T-helper 2 cell treated with Interferon-gamma antibody and Interleukin-4, amounts not matched to agents 5 μg/mL and 100 μg/mL, for 36 hours (primary cell): Measurements from ENCODE around the gene NDUFAF8.

Experiments
- DNase-seq: peaks from one replicate; pipeline ENCODE4 v3.0.0; 2021; ENCODE audit warnings: low spot score
- H3K27ac Mint-ChIP-seq: one replicate; pipeline ENCODE4 v1.8.0; 2021; ENCODE audit warnings: mild to moderate bottlenecking, mixed read lengths
- H3K27me3 Mint-ChIP-seq: one replicate; pipeline ENCODE4 v1.8.0; 2021; ENCODE audit warnings: low read depth, mixed read lengths
- H3K36me3 Mint-ChIP-seq: one replicate; pipeline ENCODE4 v1.8.0; 2021; ENCODE audit warnings: low read depth, mixed read lengths
- H3K4me1 Mint-ChIP-seq: one replicate; pipeline ENCODE4 v1.8.0; 2021; ENCODE audit warnings: low read depth, mixed read lengths
- H3K4me3 Mint-ChIP-seq: one replicate; pipeline ENCODE4 v1.8.0; 2022; ENCODE audit warnings: mild to moderate bottlenecking, moderate library complexity, mixed read lengths
- H3K9me3 Mint-ChIP-seq: one replicate; pipeline ENCODE4 v1.8.0; 2021; ENCODE audit warnings: mixed read lengths

NDUFAF8 gene

DNA sequence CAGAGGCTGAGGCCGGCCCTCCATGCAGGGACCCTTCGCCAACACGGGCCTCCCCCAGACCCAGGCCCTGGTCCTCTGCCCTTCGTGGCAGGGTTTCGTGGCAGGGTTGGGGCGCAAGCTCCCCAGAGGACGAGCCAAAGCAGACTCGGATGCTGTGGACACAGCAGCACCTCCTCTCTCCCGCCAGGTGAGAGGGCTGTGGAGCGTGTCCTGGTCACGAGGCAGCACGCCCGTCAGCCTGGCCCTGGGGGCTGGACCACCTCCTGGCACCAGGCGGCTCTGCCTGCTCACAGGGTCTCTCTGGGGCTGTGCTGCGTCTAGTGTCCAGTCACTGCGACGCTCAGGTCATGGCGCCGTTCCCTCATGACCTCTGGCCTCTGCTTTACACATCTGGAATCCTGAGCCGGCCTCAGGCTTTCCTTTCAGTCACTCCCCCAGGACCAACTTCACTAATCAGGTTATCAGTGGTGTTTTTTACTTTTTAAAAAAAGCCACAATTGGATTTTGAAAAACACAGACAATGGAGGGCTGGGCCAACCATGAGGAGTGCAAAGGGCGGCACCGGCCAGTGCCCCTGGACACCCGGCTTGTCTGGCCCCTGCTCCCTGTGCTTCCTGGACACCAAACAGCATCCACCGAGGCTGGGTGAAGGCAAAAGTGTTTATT is 5.4 kb downstream of the NDUFAF8 start:
- peaks cover 18% of the 10 kb centered on the region for H3K36me3 Mint-ChIP-seq
- no peak for DNase-seq
- H3K4me3 Mint-ChIP-seq, result no peak overlapping the region
- H3K27ac Mint-ChIP-seq, result no peak overlapping the region
- no peaks in the 10 kb centered on the region for H3K9me3 Mint-ChIP-seq
- H3K4me1 Mint-ChIP-seq, result peaks cover 11% of the 10 kb centered on the region
- H3K27me3 Mint-ChIP-seq, result no peaks in the 10 kb centered on the region

DNA sequence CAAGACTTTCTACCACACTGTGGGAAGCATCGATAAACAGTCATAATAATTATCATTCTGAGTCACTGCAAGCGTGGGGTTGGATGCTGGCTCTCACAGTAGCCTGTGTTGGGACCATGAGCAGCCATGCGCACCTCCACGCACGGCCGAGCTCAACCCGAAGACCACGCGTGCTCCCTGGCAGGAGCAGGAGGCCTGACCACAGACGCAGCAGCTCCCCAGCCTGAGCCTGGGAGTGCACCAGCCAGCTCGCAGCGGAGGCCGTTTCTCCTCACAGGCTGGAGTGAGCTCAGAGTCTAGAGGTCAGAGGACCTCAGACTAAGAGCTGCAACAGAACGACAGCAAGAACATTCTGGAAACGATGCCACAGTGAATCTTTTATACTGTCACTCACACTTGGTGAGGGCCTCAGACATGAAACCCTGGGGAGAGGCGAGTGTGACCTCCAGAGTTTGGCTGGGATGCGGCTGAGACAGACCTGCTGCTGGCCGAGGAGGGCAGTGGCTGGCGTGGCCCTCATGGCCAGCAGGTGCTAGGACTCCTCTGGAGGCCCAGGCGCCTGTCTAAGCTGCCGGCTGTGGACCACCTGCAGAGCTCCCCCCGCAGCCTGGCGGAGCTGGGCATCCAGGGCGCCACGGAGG is 6.0 kb downstream of the NDUFAF8 start:
- no peak for DNase-seq
- Mint-ChIP-seq H3K9me3 (no peaks in the 10 kb centered on the region), H3K4me1 (peaks cover 10% of the 10 kb centered on the region), H3K36me3 (peaks cover 20% of the 10 kb centered on the region), H3K4me3 (no peak overlapping the region), H3K27me3 (no peaks in the 10 kb centered on the region), H3K27ac (no peak overlapping the region)

DNA sequence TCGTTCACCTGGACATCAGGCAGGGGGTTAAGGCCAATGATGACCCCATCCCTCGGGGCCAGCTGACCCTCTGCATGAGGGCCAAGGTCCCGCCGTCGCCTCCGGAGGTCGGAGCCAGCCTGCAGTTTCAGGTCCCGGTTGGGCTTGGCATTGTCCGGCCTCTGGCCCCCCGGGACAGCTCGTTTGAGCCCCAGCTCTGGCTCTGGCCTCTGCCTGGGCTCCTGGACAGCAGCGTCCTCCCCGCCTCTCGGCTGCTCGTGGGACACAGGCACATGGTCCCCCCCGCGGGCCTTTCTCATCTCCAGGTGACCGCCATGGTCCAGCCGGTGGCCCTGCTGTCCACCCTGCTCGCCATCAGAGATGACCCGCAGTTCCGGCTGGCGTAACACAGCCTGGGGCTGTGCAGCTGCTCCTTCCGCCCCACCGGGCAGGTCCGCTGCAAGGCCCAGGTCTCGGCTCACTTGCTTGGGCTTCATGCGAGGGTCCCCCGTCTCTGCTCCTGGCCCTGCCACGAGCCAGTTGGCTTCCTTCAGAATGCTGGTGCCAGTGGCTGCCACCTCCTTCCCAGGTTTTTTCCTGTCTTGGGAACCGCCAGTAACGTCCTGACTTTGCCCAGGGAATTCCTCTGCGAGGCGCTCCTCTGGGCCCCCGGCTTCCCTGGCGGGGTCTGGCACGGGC is 6.7 kb downstream of the NDUFAF8 start:
- Mint-ChIP-seq H3K36me3 (peaks cover 21% of the 10 kb centered on the region), H3K4me3 (no peak overlapping the region), H3K4me1 (peaks cover 7% of the 10 kb centered on the region), H3K27ac (no peak overlapping the region), H3K27me3 (no peaks in the 10 kb centered on the region), H3K9me3 (no peaks in the 10 kb centered on the region)
- no peak for DNase-seq

- Mint-ChIP-seq H3K9me3 (no peaks in the 10 kb centered on the region), H3K27ac (no peak overlapping the region), H3K4me1 (peaks cover 4% of the 10 kb centered on the region), H3K4me3 (no peak overlapping the region), H3K36me3 (peaks cover 18% of the 10 kb centered on the region), H3K27me3 (no peaks in the 10 kb centered on the region)
- DNase-seq, result no peak
Observed at GRCh38 chr17:81246343-81246670, 7.2 kb downstream of the NDUFAF8 start.

- no peak for DNase-seq
Observed at GRCh38 chr17:81246679-81247338, 7.7 kb downstream of the NDUFAF8 start.

DNA sequence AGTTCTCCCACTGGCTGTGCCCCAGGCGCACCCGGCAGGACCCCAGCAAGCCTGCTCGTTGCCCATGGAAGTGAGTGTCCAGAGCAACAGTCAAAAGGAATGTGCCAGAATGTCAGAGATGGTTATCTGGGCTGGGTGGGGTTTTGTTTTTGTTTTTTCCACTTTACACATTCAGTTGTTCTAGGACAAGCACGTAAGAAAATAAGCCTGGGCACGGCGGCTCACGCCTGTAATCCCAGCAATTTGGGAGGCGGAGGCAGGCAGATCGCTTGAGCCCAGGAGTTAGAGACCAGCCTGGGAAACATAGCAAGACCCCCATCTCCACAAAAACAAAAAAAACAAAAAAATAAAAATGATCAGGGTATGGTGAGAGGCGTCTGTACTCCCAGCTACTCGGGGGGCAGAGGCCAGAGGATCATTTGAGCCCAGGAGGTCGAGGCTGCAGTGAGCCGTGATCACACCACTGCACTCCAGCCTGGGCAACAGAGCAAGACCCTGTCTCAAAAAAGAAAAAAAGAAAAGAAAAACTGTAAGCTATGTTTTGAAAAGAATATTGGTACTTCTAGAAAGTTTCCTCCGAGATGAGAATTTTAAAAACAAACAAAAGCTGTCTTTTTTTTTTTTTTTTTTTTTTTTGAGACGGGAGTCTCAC is 8.3 kb downstream of the NDUFAF8 start:
- no peaks in the 10 kb centered on the region for H3K27me3 Mint-ChIP-seq
- H3K4me3 Mint-ChIP-seq, result no peak overlapping the region
- peaks cover 22% of the 10 kb centered on the region for H3K36me3 Mint-ChIP-seq
- H3K27ac Mint-ChIP-seq, result peak overlapping the region; percentile 31
- no peaks in the 10 kb centered on the region for H3K9me3 Mint-ChIP-seq
- no peak for DNase-seq
- no peaks in the 10 kb centered on the region for H3K4me1 Mint-ChIP-seq

More at GRCh38 chr17:81246679-81247338, 7.7 kb downstream of the NDUFAF8 start:
- Mint-ChIP-seq H3K36me3 (peaks cover 23% of the 10 kb centered on the region), H3K4me1 (peaks cover 4% of the 10 kb centered on the region), H3K27ac (peak overlapping the region; percentile 31), H3K4me3 (no peak overlapping the region), H3K27me3 (no peaks in the 10 kb centered on the region), H3K9me3 (no peaks in the 10 kb centered on the region)

GRCh38 chr17:81248649-81249048 is 9.5 kb downstream of the NDUFAF8 start:
- H3K4me3 Mint-ChIP-seq, result no peak overlapping the region
- no peaks in the 10 kb centered on the region for H3K27me3 Mint-ChIP-seq
- no peaks in the 10 kb centered on the region for H3K4me1 Mint-ChIP-seq
- no peak overlapping the region for H3K27ac Mint-ChIP-seq
- H3K9me3 Mint-ChIP-seq, result no peaks in the 10 kb centered on the region
- DNase-seq, result no peak
- H3K36me3 Mint-ChIP-seq, result peaks cover 31% of the 10 kb centered on the region

GRCh38 chr17:81249223-81250040 is 10.3 kb downstream of the NDUFAF8 start:
- Mint-ChIP-seq H3K4me3 (no peak overlapping the region), H3K9me3 (no peaks in the 10 kb centered on the region), H3K36me3 (peaks cover 33% of the 10 kb centered on the region), H3K27ac (no peak overlapping the region), H3K27me3 (no peaks in the 10 kb centered on the region), H3K4me1 (no peaks in the 10 kb centered on the region)
- DNase-seq, result no peak

DNA sequence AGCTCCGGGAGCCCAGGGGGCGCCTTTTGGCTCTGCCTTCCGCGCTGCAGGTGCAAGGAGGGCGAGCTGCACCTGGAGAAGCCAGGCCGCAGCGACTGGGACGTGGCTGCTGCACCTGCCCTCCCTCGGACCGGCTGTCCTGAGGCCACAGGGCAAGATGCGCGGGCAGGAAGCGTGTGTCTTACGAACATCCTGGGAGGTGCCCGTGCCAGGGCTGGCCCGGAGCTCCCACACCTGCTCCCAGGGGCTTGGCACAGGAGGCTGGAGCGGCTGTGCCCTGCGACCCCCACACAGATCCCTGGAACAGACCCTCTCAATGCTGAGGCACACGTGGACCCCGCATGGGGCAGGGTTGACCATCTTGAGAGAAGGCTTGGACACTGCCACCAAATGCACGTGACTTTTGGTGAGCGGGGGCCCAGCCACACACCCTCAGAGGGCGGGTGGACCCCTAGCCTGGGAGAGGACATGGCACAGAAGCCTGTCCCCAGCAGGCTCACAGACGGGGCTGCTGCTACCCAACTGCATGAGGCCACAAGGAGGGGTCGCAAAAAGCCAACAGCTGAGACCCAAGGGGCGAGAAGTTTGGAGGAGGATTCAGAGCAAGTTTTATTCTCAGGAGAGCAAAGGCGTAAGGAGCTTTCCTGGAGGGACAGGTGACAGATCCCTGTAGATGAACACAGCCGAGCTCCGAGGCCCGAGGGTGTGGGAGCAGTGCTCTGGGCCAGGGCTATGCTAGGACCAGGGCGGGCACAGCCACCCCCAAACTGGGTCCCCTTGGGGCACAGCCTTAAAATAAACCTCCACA is 11.4 kb downstream of the NDUFAF8 start:
- H3K27me3 Mint-ChIP-seq, result no peaks in the 10 kb centered on the region
- H3K27ac Mint-ChIP-seq, result no peak overlapping the region
- H3K36me3 Mint-ChIP-seq, result peaks cover 24% of the 10 kb centered on the region
- no peak overlapping the region for H3K4me3 Mint-ChIP-seq
- no peak for DNase-seq
- H3K9me3 Mint-ChIP-seq, result no peaks in the 10 kb centered on the region
- H3K4me1 Mint-ChIP-seq, result no peaks in the 10 kb centered on the region

- Mint-ChIP-seq H3K27me3 (no peaks in the 10 kb centered on the region), H3K4me3 (no peak overlapping the region), H3K4me1 (no peaks in the 10 kb centered on the region), H3K27ac (no peak overlapping the region), H3K36me3 (peaks cover 24% of the 10 kb centered on the region), H3K9me3 (no peaks in the 10 kb centered on the region)
- DNase-seq, result no peak
Observed at GRCh38 chr17:81251094-81251708, 12.1 kb downstream of the NDUFAF8 start.

GRCh38 chr17:81251709-81252301 is 12.7 kb downstream of the NDUFAF8 start:
- no peak for DNase-seq
- Mint-ChIP-seq H3K4me1 (no peaks in the 10 kb centered on the region), H3K9me3 (no peaks in the 10 kb centered on the region), H3K27ac (no peak overlapping the region), H3K27me3 (no peaks in the 10 kb centered on the region), H3K4me3 (no peak overlapping the region), H3K36me3 (peaks cover 24% of the 10 kb centered on the region)

- no peak for DNase-seq
- H3K4me3 Mint-ChIP-seq, result no peak overlapping the region
- no peak overlapping the region for H3K27ac Mint-ChIP-seq
- no peaks in the 10 kb centered on the region for H3K27me3 Mint-ChIP-seq
- H3K4me1 Mint-ChIP-seq, result no peaks in the 10 kb centered on the region
- peaks cover 24% of the 10 kb centered on the region for H3K36me3 Mint-ChIP-seq
- no peaks in the 10 kb centered on the region for H3K9me3 Mint-ChIP-seq
Observed at GRCh38 chr17:81252326-81252986, 13.3 kb downstream of the NDUFAF8 start.
